Gastrocnemius medialis (tissue), 4 donors: Measurements from ENCODE around the gene EIF3D. TPM values are rescaled to one million over a fixed set of nuclear protein-coding genes. Genes with fewer than 3 reads are reported as not detected.

Experiments
- ATAC-seq, 2 donors: fragments of 150-250 bp; one replicate each; pipeline ENCODE4 v1.9.1; 2016
- DNase-seq, 2 donors: peaks; one replicate each; pipeline ENCODE4 v3.0.0-alpha.2; 2019
- H3K27ac ChIP-seq, 4 donors: fragments of 200-600 bp; sonication (generic); 1 replicate in 1 of 4; 2 replicates in 3 of 4; pipeline ENCODE4 v1.5.1; 2016 to 2018; ENCODE audit warnings: mild to moderate bottlenecking in 2 of 4, moderate library complexity in 1 of 4
- H3K27me3 ChIP-seq, 3 donors: fragments of 200-600 bp; sonication (generic) in 2 of 3; 1 replicate in 1 of 3; 2 replicates in 2 of 3; pipeline versions ENCODE4 v1.5.1 to v1.6.0; 2016 to 2019; ENCODE audit warnings: mild to moderate bottlenecking in 1 of 3, moderate library complexity in 1 of 3
- H3K36me3 ChIP-seq, 2 donors: fragments of 200-600 bp; sonication (generic) in 1 of 2; one replicate each; pipeline ENCODE4 v1.5.1; 2017 to 2018
- H3K4me1 ChIP-seq, 2 donors: fragments of 200-600 bp; sonication (generic) in 1 of 2; one replicate each; pipeline ENCODE4 v1.5.1; 2016 to 2017; ENCODE audit warnings: mild to moderate bottlenecking in 2 of 2
- H3K4me3 ChIP-seq, 4 donors: fragments of 200-600 bp; sonication (generic) in 3 of 4; 1 replicate in 1 of 4; 2 replicates in 3 of 4; pipeline ENCODE4 v1.5.1; 2016 to 2019; ENCODE audit warnings: mild to moderate bottlenecking in 2 of 4
- H3K9me3 ChIP-seq, 3 donors: fragments of 200-600 bp; sonication (generic) in 2 of 3; 1 replicate in 1 of 3; 2 replicates in 2 of 3; pipeline ENCODE4 v1.5.1; 2016 to 2019
- CTCF ChIP-seq, 5 experiments: fragments of 450-650 bp in 3 of 5; fragments of 200-600 bp in 2 of 5; sonication (generic) in 2 of 5; IDR thresholded peaks in 4 of 5; conservative IDR thresholded peaks in 1 of 5; 1 replicate in 4 of 5; 2 replicates in 1 of 5; pipeline ENCODE4 v1.5.1; 2016 to 2019; ENCODE audit warnings: antibody characterized with exemption in 5 of 5, mild to moderate bottlenecking in 3 of 5, moderate library complexity in 3 of 5
- POLR2A ChIP-seq, 2 donors: fragments of 450-650 bp; IDR thresholded peaks; one replicate each; pipeline ENCODE4 v1.6.1; 2017; ENCODE audit warnings: antibody characterized with exemption in 2 of 2, mild to moderate bottlenecking in 2 of 2, moderate library complexity in 2 of 2
- in situ Hi-C, 4 donors: fragments of 200-750 bp; cut with MboI; loops; one replicate each; pipeline versions ENCODE4 v1.15.0 to v1.8.0; 2017; ENCODE audit warnings: low sequenced_read_pairs in 4 of 4
- intact Hi-C: fragments of 100-400 bp; cut with DNase I; formaldehyde crosslinking; loops from one replicate; pipeline ENCODE4 v1.15.1; 2023; ENCODE audit warnings: low total_unique reads
- total RNA-seq, 4 donors: library from RNA; depleted of rRNA; stranded (reverse); fragments of >200 nt; gene quantifications; one replicate each; pipeline versions ENCODE4 v1.1.0 to v1.2.3, GENCODE V29; 2016

Gene EIF3D
- total RNA-seq, 4 donors from 2014 or later, result 208 to 319 (median 290) TPM

DNA sequence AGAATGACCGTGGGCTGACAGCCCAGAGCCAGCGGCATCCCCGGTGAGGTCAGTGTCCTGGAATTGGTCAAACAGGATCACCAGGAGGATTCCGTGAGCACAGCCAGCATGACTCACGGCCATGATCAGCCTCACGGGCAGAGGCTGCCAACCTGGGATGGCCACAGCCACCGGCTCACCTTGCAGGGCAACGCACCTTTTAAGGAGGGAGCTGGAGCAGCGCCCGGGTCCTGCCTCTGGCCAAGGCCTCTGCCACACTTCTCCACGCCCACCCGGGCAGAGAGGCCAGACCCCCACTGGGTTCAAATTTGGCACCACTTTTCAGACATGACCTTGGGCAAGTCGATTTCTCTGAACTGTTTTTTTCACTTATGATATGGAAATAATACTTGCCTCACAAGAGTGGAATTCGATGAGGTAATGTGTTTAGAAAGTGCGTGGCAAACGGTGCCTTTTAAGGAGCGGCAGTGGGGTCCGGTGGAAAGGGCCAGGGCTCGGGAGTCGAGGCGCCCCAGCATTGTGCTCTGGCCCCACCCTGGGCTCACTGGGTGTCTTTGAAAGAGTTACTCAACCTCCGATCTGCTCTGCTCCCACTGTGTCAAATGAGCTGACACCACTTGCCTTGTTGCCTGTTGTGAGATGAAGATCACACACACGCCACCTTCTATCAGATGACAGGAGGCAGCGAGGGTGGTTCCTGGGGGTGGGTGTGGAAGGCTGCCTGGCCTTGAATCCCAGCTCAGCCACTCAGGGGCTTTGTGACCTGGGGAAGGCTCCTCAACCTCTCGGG, 63.5 kb downstream of the EIF3D start:
- H3K4me3 ChIP-seq, result peak overlapping the region in 1 of 4 donors; percentile 4
- H3K36me3 ChIP-seq, result no peaks in the 10 kb centered on the region
- peak overlapping the region; percentile 91 to 98 (median 94) for H3K27ac ChIP-seq
- TF ChIP-seq POLR2A (IDR thresholded peaks at IDR 0.05) (peak; percentile 53 to 67), CTCF (IDR thresholded peaks at IDR 0.05 in 4 of 5, conservative IDR thresholded peaks at IDR 0.05 in 1 of 5) (no peak)
- intact Hi-C loops (loop anchor here (1.0 to 10.0 kb wide), 5 partner anchors 77 to 1151 kb away; partner anchors contain the start of gene MB), in situ Hi-C loops (no loop called here)
- H3K9me3 ChIP-seq, result no peaks in the 10 kb centered on the region
- no peaks in the 10 kb centered on the region for H3K27me3 ChIP-seq
- H3K4me1 ChIP-seq, result peaks cover 79 to 80% of the 10 kb centered on the region in 2 donors
- DNase-seq (peak; percentile 94 to 98), ATAC-seq (peak; percentile 67 to 68)

DNA sequence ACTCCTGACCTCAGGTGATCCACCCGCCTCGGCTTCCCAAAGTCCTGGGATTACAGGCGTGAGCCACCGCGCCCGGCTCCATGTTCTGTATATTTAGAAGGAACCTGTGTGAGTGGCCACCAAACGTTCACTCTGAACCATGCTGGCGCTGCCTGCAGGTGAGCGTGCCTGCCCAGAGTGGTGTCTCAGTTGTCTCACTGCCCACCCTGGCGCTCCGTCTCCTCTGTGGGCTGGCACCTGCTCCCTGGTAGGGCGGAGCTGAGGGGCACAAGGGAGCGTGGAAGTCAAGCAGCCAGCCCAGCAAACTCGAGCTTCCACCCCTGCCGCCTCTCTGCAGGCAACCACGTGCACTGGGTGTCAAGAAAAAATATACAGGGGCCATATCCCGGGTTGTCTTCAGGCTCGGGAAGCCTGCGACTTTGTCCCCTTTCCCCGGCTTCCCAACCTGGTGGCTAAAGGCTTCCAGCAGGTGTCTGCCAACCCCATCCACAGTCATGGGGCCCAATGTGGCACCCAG, 64.2 kb downstream of the EIF3D start:
- Histone ChIP-seq H3K9me3 (no peaks in the 10 kb centered on the region), H3K4me3 (peak overlapping the region in 2 of 4 donors; percentile 0 to 4), H3K4me1 (peaks cover 74 to 77% of the 10 kb centered on the region in 2 donors), H3K27ac (peak overlapping the region; percentile 91 to 98 (median 94)), H3K36me3 (no peaks in the 10 kb centered on the region), H3K27me3 (no peaks in the 10 kb centered on the region)
- TF ChIP-seq CTCF (IDR thresholded peaks at IDR 0.05 in 4 of 5, conservative IDR thresholded peaks at IDR 0.05 in 1 of 5) (no peak), POLR2A (IDR thresholded peaks at IDR 0.05) (peak; percentile 22 to 39)
- ATAC-seq, result no peak
- in situ Hi-C loops (no loop called here), intact Hi-C loops (loop anchor here (5.0 to 10.0 kb wide), 5 partner anchors 137 to 1150 kb away; partner anchors contain the start of gene MB)
- DNase-seq, result no peak

- intact Hi-C loops (loop anchor here (5.0 to 10.0 kb wide), 4 partner anchors 136 to 1149 kb away; partner anchors contain the start of gene MB), in situ Hi-C loops (no loop called here)
- H3K27me3 ChIP-seq, result no peaks in the 10 kb centered on the region
- TF ChIP-seq CTCF (IDR thresholded peaks at IDR 0.05 in 4 of 5, conservative IDR thresholded peaks at IDR 0.05 in 1 of 5) (no peak), POLR2A (IDR thresholded peaks at IDR 0.05) (peak in 1 of 2 donors; percentile 17)
- H3K4me3 ChIP-seq, result no peak overlapping the region
- H3K36me3 ChIP-seq, result no peaks in the 10 kb centered on the region
- ATAC-seq, result no peak
- H3K27ac ChIP-seq, result peak overlapping the region; percentile 91 to 98 (median 94)
- H3K9me3 ChIP-seq, result no peaks in the 10 kb centered on the region
- peaks cover 65 to 70% of the 10 kb centered on the region in 2 donors for H3K4me1 ChIP-seq
- no peak for DNase-seq
These were observed 65.2 kb downstream of the EIF3D start for GRCh38 chr22:36463783-36464184.

DNA sequence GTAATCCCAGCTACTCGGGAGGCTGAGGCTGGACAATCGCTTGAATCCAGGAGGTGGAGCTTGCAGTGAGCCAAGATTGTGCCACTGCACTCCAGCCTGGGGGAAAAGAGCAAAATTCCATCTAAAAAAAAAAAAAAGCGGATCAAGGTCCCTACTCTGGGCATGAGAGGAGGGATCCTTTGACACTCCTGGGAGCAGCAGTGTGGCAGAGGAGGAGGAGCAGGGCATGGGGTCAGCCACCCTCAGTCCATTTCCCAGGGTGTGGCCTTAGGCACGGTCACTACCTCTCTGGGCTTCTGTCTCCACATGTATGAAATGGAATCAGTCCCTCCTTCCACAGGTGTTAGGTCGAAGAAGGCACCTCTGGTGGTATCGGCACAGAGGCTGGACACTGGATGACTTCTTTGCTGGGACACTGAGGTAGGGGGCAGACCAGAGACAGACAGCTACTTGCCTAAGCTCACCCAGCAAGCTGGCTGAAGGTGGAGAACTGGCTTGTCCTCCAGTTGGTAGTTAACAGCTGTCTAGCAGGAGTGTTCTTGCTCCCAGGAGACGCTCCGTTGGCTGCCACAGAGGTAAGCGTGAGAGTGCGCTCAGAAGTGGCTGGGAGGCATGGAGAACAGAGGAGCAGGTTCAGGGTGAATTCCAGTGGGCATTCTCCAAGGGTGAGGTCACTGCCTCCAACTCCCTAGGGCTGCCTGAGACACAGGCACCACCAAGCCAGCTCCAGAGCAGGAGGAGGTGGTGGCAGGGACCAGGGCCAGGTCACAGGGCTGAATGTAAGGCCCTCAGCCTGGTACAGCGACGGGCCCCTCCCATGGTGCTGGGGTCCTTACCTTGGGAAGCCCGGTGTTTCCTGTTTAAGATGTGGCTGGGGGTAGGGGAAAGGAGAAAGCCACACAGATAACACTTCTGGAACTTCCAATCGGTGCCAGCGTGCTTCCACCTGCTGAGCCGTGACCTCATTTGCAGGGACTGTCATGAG, 67.0 kb downstream of the EIF3D start:
- intact Hi-C loops (loop anchor here (5.0 to 10.0 kb wide), 4 partner anchors 135 to 1147 kb away; partner anchors contain the start of gene MB), in situ Hi-C loops (no loop called here)
- Histone ChIP-seq H3K27ac (peak overlapping the region; percentile 91 to 98 (median 94)), H3K9me3 (no peaks in the 10 kb centered on the region), H3K4me1 (peaks cover 58 to 68% of the 10 kb centered on the region in 2 donors), H3K4me3 (no peak overlapping the region), H3K36me3 (no peaks in the 10 kb centered on the region), H3K27me3 (no peaks in the 10 kb centered on the region)
- ATAC-seq (peak; percentile 7 to 45), DNase-seq (peak; percentile 50 to 89)
- TF ChIP-seq CTCF (IDR thresholded peaks at IDR 0.05 in 4 of 5, conservative IDR thresholded peaks at IDR 0.05 in 1 of 5) (no peak), POLR2A (IDR thresholded peaks at IDR 0.05) (peak in 1 of 2 donors; percentile 21)
